Gastrocnemius medialis (tissue), 4 donors: ENCODE results near the gene PLD4.

ENCODE experiments used
- CTCF ChIP-seq, 5 experiments: fragments of 450-650 bp in 3 of 5; fragments of 200-600 bp in 2 of 5; sonication (generic) in 2 of 5; IDR thresholded peaks in 4 of 5; conservative IDR thresholded peaks in 1 of 5; 1 replicate in 4 of 5; 2 replicates in 1 of 5; pipeline ENCODE4 v1.5.1; 2016 to 2019; ENCODE audit warnings: antibody characterized with exemption in 5 of 5, mild to moderate bottlenecking in 3 of 5, moderate library complexity in 3 of 5
- POLR2A ChIP-seq, 2 donors: fragments of 450-650 bp; IDR thresholded peaks; one replicate each; pipeline ENCODE4 v1.6.1; 2017; ENCODE audit warnings: antibody characterized with exemption in 2 of 2, mild to moderate bottlenecking in 2 of 2, moderate library complexity in 2 of 2

GRCh38 chr14:104937694-104938365 lies 13.2 kb downstream of the PLD4 start:
- TF ChIP-seq CTCF (IDR thresholded peaks at IDR 0.05 in 4 of 5, conservative IDR thresholded peaks at IDR 0.05 in 1 of 5), result no peak
- no peak for TF ChIP-seq POLR2A (IDR thresholded peaks at IDR 0.05)
